ENCODE data around the gene MIOS. TPM values are rescaled to one million over a fixed set of nuclear protein-coding genes. Genes with fewer than 3 reads are reported as not detected.
A peak's percentile ranks its signal among the peaks of the same experiment; 100 is the strongest.

Gene MIOS
- total and polyA plus RNA-seq, 9 of the 15 experiments (the other 6 are each of a cell fraction or from before 2014, with no cell fraction given), result 7.8 to 47.8 (median 30.6) TPM

GRCh38 chr7:7579638-7580037 is 13.0 kb downstream of the MIOS start:
- WGBS (ENCODE audit: insufficient coverage, low coverage, missing lambda C conversion rate), result 100% methylated on average over 3 of the region's 3 CpGs
- no peaks in the 10 kb centered on the region for H4K20me1 ChIP-seq (replicated peaks; ENCODE audit: control insufficient read depth, insufficient read depth, low read length)
- no peak overlapping the region for H3K4me2 ChIP-seq (ENCODE audit: insufficient read depth, low read length)
- in situ Hi-C loops (cut with MboI) (no loop called here), intact Hi-C loops (cut with micrococcal nuclease) (no loop called here)
- no peak for FAIRE-seq
- no peaks in the 10 kb centered on the region for H3K9me1 ChIP-seq (ENCODE audit: control insufficient read depth, insufficient read depth, low read length)
- peaks cover 32% of the 10 kb centered on the region; the same call in 2 of the 3 replicates for H3K36me3 ChIP-seq (ENCODE audit: control insufficient read depth, insufficient read depth, low read length)
- ATAC-seq, result no peak
- H3K79me2 ChIP-seq (ENCODE audit: control insufficient read depth, insufficient read depth, low read length), result 0 out of 3 replicates have a peak, but pooled peaks cover 9% of the 10 kb centered on the region
- no peaks in the 10 kb centered on the region for H3K27me3 ChIP-seq (ENCODE audit: control insufficient read depth in 2 of 2, insufficient read depth in 2 of 2, low read length in 2 of 2)
- no peak overlapping the region for H2AFZ ChIP-seq (ENCODE audit: low read depth, low read length)
- H3K4me3 ChIP-seq, result no peak overlapping the region
- H3K27ac ChIP-seq (ENCODE audit: extremely low read depth, low read depth, low read length), result no peak overlapping the region
- peaks cover 0 to 3% of the 10 kb centered on the region in 2 experiments; a peak in 1 of 5 replicates for H3K4me1 ChIP-seq (replicated peaks in 1 of 2; ENCODE audit: control insufficient read depth in 2 of 2, insufficient read depth in 2 of 2, low read length in 2 of 2)
- TF ChIP-seq ZKSCAN3 (CRISPR knock-in tag; IDR thresholded peaks at IDR 0.05), result no peak
- no peak for TF ChIP-seq POLR2G (IDR thresholded peaks at IDR 0.05; ENCODE audit: low read depth, low read length)
- TF ChIP-seq ZBTB1 (CRISPR knock-in tag; IDR thresholded peaks at IDR 0.05; ENCODE audit: borderline replicate concordance, low read depth), result no peak
- TF ChIP-seq CEBPG (CRISPR knock-in tag; IDR thresholded peaks at IDR 0.05), result no peak
- peak; percentile 43 to 78; a peak in 2 of 4 replicates for TF ChIP-seq CEBPG (tag; conservative IDR thresholded peaks at IDR 0.05 in 1 of 2, IDR thresholded peaks at IDR 0.05 in 1 of 2)
- no peak for TF ChIP-seq STAG1 (CRISPR knock-in tag; IDR thresholded peaks at IDR 0.05; ENCODE audit: borderline replicate concordance)
- TF ChIP-seq HMGXB4 (CRISPR knock-in tag; IDR thresholded peaks at IDR 0.05), result no peak
- TF ChIP-seq PHTF2 (CRISPR knock-in tag; IDR thresholded peaks at IDR 0.05), result no peak
- TF ChIP-seq HNRNPL (IDR thresholded peaks at IDR 0.05; ENCODE audit: low read depth, low read length), result no peak
- no peak for TF ChIP-seq ZNF274 (IDR thresholded peaks at IDR 0.05; ENCODE audit: borderline replicate concordance, low read depth, low read length)
- TF ChIP-seq CEBPB (tag; IDR thresholded peaks at IDR 0.05), result peak; percentile 83
- no peak overlapping the region for H3K9ac ChIP-seq (ENCODE audit: insufficient read depth in 1 of 2, low read depth in 2 of 2, low read length in 2 of 2)
- ChIA-PET POLR2A (no interaction called here), CTCF (ENCODE audit: low intra/inter-chr PET ratio) (no interaction called here)
- no peak for DNase-seq (ENCODE audit: extremely low read depth in 1 of 4, low spot score in 3 of 4)
- BruUV-seq (replicated peaks), result no TSS peak
- no peaks in the 10 kb centered on the region; the same call in 1 of the 2 replicates for H3K9me3 ChIP-seq (replicated peaks; ENCODE audit: control insufficient read depth, insufficient read depth, low read depth, low read length)

Measured in K562 (cell line).